Activated CD4-positive, alpha-beta T cell treated with anti-CD3 and anti-CD28 coated beads, Interleukin-2, amount 10 ng/mL, durations not matched to agents 24 days and 14 days (primary cell): Measurements from ENCODE around the gene DNMT3A. TPM values are rescaled to one million over a fixed set of nuclear protein-coding genes. Genes with fewer than 3 reads are reported as not detected.

ENCODE experiments used
- DNase-seq: peaks from one replicate; pipeline ENCODE4 v3.0.0; 2022
- H3K27ac Mint-ChIP-seq: one replicate; pipeline ENCODE4 v1.8.0; 2022; ENCODE audit warnings: mild to moderate bottlenecking, mixed read lengths
- H3K27me3 Mint-ChIP-seq: one replicate; pipeline ENCODE4 v1.8.0; 2022; ENCODE audit warnings: mixed read lengths
- H3K36me3 Mint-ChIP-seq: one replicate; pipeline ENCODE4 v1.8.0; 2022; ENCODE audit warnings: low read depth, mild to moderate bottlenecking, mixed read lengths
- H3K4me1 Mint-ChIP-seq: one replicate; pipeline ENCODE4 v1.8.0; 2021; ENCODE audit warnings: mixed read lengths
- H3K4me3 Mint-ChIP-seq: one replicate; pipeline ENCODE4 v1.8.0; 2022; ENCODE audit warnings: mild to moderate bottlenecking, moderate library complexity, mixed read lengths
- H3K9me3 Mint-ChIP-seq: one replicate; pipeline ENCODE4 v1.8.0; 2021; ENCODE audit warnings: mixed read lengths
- intact Hi-C: fragments of 100-400 bp; cut with micrococcal nuclease; formaldehyde crosslinking; loops from one replicate; pipeline ENCODE4 v1.15.1; 2023
- total RNA-seq: library from RNA; stranded (reverse); gene quantifications from 2 replicates; pipeline ENCODE4 v1.2.3, GENCODE V29; 2022

DNMT3A gene
- total RNA-seq, 1 donor from 2014 or later: 102 TPM

- intact Hi-C loops: no loop called here
- no peak for DNase-seq
- Mint-ChIP-seq H3K4me1 (peaks cover 15% of the 10 kb centered on the region), H3K36me3 (no peaks in the 10 kb centered on the region), H3K27me3 (no peaks in the 10 kb centered on the region), H3K9me3 (no peaks in the 10 kb centered on the region), H3K4me3 (no peak overlapping the region), H3K27ac (no peak overlapping the region)
Measured at GRCh38 chr2:25367296-25367695, 25.6 kb upstream of the DNMT3A start.

DNA sequence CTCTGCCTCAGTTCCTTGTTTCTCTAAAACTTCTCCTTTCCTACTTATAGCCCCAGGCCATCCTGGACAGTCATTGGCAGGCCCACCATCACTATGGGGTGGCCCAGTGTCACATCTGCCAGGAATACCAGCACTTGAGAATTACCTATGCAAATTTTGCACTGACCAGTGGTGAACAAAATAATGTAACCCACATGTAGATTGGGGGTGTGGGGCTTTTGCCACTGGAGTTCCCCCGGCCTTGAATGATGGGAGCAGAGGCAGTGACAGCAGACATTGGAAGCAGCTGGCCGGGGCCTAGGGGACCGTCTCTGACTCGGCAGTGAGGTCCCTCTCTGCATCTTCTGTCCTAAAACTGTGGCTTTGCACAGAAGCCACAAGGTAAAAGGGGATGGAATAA is 24.9 kb upstream of the DNMT3A start:
- no peaks in the 10 kb centered on the region for H3K36me3 Mint-ChIP-seq
- H3K4me1 Mint-ChIP-seq: peaks cover 21% of the 10 kb centered on the region
- no peak overlapping the region for H3K4me3 Mint-ChIP-seq
- no peak overlapping the region for H3K27ac Mint-ChIP-seq
- intact Hi-C loops: no loop called here
- DNase-seq: no peak
- no peaks in the 10 kb centered on the region for H3K27me3 Mint-ChIP-seq
- no peaks in the 10 kb centered on the region for H3K9me3 Mint-ChIP-seq

DNA sequence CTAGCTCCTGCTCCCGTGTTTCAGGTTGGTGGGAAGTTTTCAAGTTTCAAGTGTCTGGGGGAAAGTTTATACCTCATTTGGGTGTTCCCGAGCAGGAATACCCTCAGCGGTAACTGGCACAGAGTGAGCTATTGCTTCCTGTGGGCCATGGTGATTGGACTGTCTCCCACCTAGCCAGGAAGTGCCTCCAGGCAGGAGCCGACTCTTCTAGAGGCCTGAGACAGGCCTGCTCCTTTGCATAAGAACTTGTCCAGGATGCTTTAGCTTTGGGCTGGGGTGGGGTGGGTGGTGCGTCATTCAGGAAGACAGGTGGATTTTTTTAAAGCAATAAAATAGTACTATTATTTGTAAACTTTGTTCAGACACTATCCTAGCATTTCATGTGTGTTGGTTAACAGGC is 23.5 kb upstream of the DNMT3A start:
- Mint-ChIP-seq H3K27me3 (no peaks in the 10 kb centered on the region), H3K36me3 (no peaks in the 10 kb centered on the region), H3K9me3 (no peaks in the 10 kb centered on the region), H3K27ac (no peak overlapping the region), H3K4me1 (peaks cover 19% of the 10 kb centered on the region), H3K4me3 (no peak overlapping the region)
- no peak for DNase-seq
- intact Hi-C loops: no loop called here

DNA sequence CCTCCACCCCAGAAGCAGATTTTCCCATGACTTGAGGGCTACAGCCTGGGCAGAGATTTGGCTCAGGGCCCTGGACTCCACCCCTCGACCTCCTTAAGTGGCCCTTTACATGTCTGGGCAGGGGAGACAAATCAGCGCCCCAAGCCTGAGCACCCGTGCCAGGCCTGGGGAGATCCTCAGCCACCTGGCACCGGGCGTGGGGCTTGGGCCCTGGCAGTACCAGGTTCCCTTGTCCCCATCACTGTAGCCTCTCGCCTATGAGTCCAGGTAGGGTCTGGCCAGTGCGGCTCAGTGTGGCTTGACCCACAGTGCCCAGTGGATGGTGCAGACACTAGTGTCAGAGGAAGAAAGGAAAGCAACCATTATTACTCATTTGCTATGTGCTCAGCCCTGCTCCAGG is 22.0 kb upstream of the DNMT3A start:
- Mint-ChIP-seq H3K27ac (peak overlapping the region; percentile 32), H3K27me3 (no peaks in the 10 kb centered on the region), H3K9me3 (no peaks in the 10 kb centered on the region), H3K36me3 (no peaks in the 10 kb centered on the region), H3K4me1 (peaks cover 19% of the 10 kb centered on the region), H3K4me3 (peak overlapping the region; percentile 19)
- intact Hi-C loops: loop anchor here (2.0 kb wide), 3 partner anchors 21 to 203 kb away; no protein-coding TSS in a partner anchor
- DNase-seq: no peak

- DNase-seq: peak; percentile 87
- Mint-ChIP-seq H3K9me3 (no peaks in the 10 kb centered on the region), H3K27ac (peak overlapping the region; percentile 91), H3K4me3 (peak overlapping the region; percentile 84), H3K27me3 (no peaks in the 10 kb centered on the region), H3K4me1 (peaks cover 19% of the 10 kb centered on the region), H3K36me3 (no peaks in the 10 kb centered on the region)
- intact Hi-C loops: loop anchor here (1.0 to 2.0 kb wide), 5 partner anchors 15 to 204 kb away; no protein-coding TSS in a partner anchor
Measured at GRCh38 chr2:25362434-25363145, 20.9 kb upstream of the DNMT3A start.

- Mint-ChIP-seq H3K4me1 (peaks cover 19% of the 10 kb centered on the region), H3K27ac (peak overlapping the region; percentile 91), H3K36me3 (no peaks in the 10 kb centered on the region), H3K27me3 (no peaks in the 10 kb centered on the region), H3K4me3 (peak overlapping the region; percentile 84), H3K9me3 (no peaks in the 10 kb centered on the region)
- peak; percentile 99 for DNase-seq
- intact Hi-C loops: loop anchor here (1.0 to 2.0 kb wide), 5 partner anchors 15 to 205 kb away; no protein-coding TSS in a partner anchor
Measured at GRCh38 chr2:25362049-25362433, 20.3 kb upstream of the DNMT3A start.

GRCh38 chr2:25361261-25362048 is 19.7 kb upstream of the DNMT3A start:
- intact Hi-C loops: loop anchor here (1.0 to 2.0 kb wide), 5 partner anchors 16 to 205 kb away; no protein-coding TSS in a partner anchor
- no peak for DNase-seq
- no peaks in the 10 kb centered on the region for H3K27me3 Mint-ChIP-seq
- H3K4me1 Mint-ChIP-seq: peaks cover 19% of the 10 kb centered on the region
- H3K27ac Mint-ChIP-seq: no peak overlapping the region
- no peaks in the 10 kb centered on the region for H3K36me3 Mint-ChIP-seq
- no peaks in the 10 kb centered on the region for H3K9me3 Mint-ChIP-seq
- H3K4me3 Mint-ChIP-seq: peak overlapping the region; percentile 84

- DNase-seq: no peak
- Mint-ChIP-seq H3K27ac (no peak overlapping the region), H3K4me1 (peaks cover 17% of the 10 kb centered on the region), H3K36me3 (no peaks in the 10 kb centered on the region), H3K4me3 (no peak overlapping the region), H3K9me3 (no peaks in the 10 kb centered on the region), H3K27me3 (no peaks in the 10 kb centered on the region)
- intact Hi-C loops: no loop called here
Measured at GRCh38 chr2:25358836-25359235, 17.1 kb upstream of the DNMT3A start.

DNA sequence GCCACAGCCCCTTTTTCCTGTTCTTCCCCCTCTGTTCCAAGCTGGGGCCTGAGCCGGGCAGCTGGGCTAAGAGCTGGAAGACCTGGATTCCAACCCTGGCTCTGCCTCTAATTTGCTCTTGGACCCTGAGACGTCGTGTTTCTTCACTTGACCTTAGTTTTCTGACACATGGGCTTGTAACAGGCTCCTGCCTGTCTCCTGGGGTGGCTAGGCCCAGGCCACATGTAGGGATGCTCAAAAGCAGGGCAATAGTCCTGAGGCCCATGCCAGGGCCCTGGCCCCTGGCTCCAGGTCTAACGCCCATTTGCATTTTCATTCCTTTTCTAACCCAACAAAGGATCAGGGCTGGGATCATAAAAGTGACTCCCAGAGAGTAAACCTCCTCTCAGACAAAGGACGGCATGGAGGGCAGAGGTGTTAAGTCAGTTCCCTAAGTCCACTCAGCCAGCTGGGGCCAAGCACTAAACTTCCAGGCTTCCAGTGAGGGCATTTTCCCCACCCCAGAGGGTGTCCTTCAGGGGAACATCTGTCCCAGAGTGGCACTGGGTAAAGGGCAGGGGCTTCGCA is 16.6 kb upstream of the DNMT3A start:
- Mint-ChIP-seq H3K9me3 (no peaks in the 10 kb centered on the region), H3K36me3 (no peaks in the 10 kb centered on the region), H3K4me3 (no peak overlapping the region), H3K27me3 (no peaks in the 10 kb centered on the region), H3K27ac (no peak overlapping the region), H3K4me1 (peaks cover 13% of the 10 kb centered on the region)
- no peak for DNase-seq
- intact Hi-C loops: no loop called here

DNA sequence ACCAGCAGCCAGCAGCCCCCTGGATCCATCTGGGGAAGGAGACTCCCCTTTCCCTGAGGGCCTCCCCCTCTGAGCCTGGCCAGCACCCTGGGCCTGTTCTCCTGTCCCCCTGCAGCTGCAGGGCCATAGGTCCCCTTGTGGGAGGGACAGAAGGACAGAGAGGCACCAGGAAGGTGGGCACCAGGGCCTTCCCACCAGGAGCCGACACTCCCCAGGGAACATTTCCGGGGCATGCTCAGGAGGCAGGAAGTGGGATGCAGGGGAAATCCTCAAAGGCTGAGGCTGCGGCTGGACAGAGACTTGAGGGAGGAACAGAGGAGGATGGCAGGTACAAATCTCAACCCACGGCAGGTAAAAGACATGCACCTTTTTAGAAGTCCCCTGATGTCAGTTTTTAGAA is 14.4 kb upstream of the DNMT3A start:
- DNase-seq: no peak
- Mint-ChIP-seq H3K9me3 (no peaks in the 10 kb centered on the region), H3K27ac (no peak overlapping the region), H3K4me1 (peaks cover 6% of the 10 kb centered on the region), H3K36me3 (no peaks in the 10 kb centered on the region), H3K27me3 (peaks cover 4% of the 10 kb centered on the region), H3K4me3 (no peak overlapping the region)
- intact Hi-C loops: no loop called here

DNA sequence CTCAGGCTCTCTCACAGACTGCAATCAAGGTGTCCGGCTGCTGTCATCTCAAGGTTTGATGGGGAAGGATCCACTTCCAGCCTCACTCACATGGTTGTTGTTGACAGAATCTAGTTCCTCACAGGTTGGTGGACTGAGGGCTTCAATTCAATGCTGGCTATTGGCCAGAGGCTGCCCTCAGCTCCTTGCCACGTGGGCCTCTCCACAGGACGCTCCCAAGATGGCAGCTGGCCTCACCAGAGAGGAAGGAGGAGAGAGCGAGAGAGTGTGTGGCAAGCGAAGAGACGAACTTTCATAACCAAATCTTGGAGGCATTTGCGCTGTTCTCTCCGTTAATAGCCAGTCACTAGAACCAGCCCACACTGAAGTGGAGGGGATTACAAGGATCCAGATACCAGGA is 13.5 kb upstream of the DNMT3A start:
- Mint-ChIP-seq H3K27ac (no peak overlapping the region), H3K36me3 (no peaks in the 10 kb centered on the region), H3K4me1 (peaks cover 8% of the 10 kb centered on the region), H3K4me3 (no peak overlapping the region), H3K9me3 (no peaks in the 10 kb centered on the region), H3K27me3 (peaks cover 4% of the 10 kb centered on the region)
- intact Hi-C loops: no loop called here
- DNase-seq: no peak

- Mint-ChIP-seq H3K27me3 (peaks cover 4% of the 10 kb centered on the region), H3K9me3 (no peaks in the 10 kb centered on the region), H3K36me3 (no peaks in the 10 kb centered on the region), H3K27ac (no peak overlapping the region), H3K4me3 (no peak overlapping the region), H3K4me1 (peaks cover 10% of the 10 kb centered on the region)
- no peak for DNase-seq
- intact Hi-C loops: no loop called here
Measured at GRCh38 chr2:25354116-25354515, 12.4 kb upstream of the DNMT3A start.

- Mint-ChIP-seq H3K27me3 (peaks cover 4% of the 10 kb centered on the region), H3K9me3 (no peaks in the 10 kb centered on the region), H3K4me3 (no peak overlapping the region), H3K36me3 (no peaks in the 10 kb centered on the region), H3K4me1 (peaks cover 29% of the 10 kb centered on the region), H3K27ac (no peak overlapping the region)
- DNase-seq: no peak
- intact Hi-C loops: no loop called here
Measured at GRCh38 chr2:25349397-25349796, 7.7 kb upstream of the DNMT3A start.

DNA sequence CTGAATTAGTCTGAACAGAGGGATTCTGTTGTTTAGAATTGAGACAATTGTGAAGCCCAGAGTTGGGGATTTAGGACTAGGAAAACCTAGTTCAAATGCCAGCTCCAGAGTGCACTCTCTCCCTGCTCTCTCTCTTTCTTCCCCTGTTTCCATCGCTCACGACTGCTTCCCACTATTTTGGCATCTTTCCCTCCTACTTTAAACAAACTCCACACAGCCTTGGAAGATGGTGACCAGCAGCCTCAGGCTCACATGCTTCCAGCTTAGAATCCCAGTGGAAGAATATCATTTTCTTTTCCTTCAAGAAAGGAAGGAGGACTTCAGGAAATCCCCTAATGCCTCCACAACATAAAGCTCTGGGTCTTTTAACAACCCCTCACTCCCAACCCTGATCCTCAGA is 6.1 kb upstream of the DNMT3A start:
- intact Hi-C loops: no loop called here
- no peak overlapping the region for H3K4me3 Mint-ChIP-seq
- peak overlapping the region; percentile 43 for H3K27ac Mint-ChIP-seq

More for the DNA sequence above, 6.1 kb upstream of the DNMT3A start:
- Mint-ChIP-seq H3K9me3 (no peaks in the 10 kb centered on the region), H3K27me3 (peaks cover 4% of the 10 kb centered on the region), H3K4me1 (peaks cover 29% of the 10 kb centered on the region), H3K36me3 (no peaks in the 10 kb centered on the region)
- no peak for DNase-seq
